Breast epithelium (tissue), 4 donors: Measurements from ENCODE around the gene WFDC9. TPM values are rescaled to one million over a fixed set of nuclear protein-coding genes. Genes with fewer than 3 reads are reported as not detected.
"Not testable (repeated sequence)": the region's sequence is repeated elsewhere in the genome, so short reads cannot be mapped to it uniquely, and the experiment has no call there.

Experiments
- DNase-seq, 2 donors: peaks; one replicate each; pipeline ENCODE4 v3.0.0-alpha.2; 2019; ENCODE audit warnings: low spot score in 2 of 2
- H3K27ac ChIP-seq, 2 donors: fragments of 200-600 bp; sonication (generic) in 1 of 2; one replicate each; pipeline ENCODE4 v1.5.1; 2016 to 2019; ENCODE audit warnings: mild to moderate bottlenecking in 1 of 2
- H3K27me3 ChIP-seq, 2 donors: fragments of 200-600 bp; sonication (generic) in 1 of 2; one replicate each; pipeline versions ENCODE4 v1.5.1 to v1.6.0; 2017 to 2019; ENCODE audit warnings: control low read depth in 1 of 2, mild to moderate bottlenecking in 1 of 2
- H3K36me3 ChIP-seq: fragments of 200-600 bp; one replicate; pipeline ENCODE4 v1.5.1; 2019
- H3K4me1 ChIP-seq, 2 donors: fragments of 200-600 bp; sonication (generic); one replicate each; pipeline ENCODE4 v1.5.1; 2016 to 2019; ENCODE audit warnings: control low read depth in 1 of 2
- H3K4me3 ChIP-seq, 3 donors: fragments of 200-600 bp; sonication (generic); 1 replicate in 2 of 3; 2 replicates in 1 of 3; pipeline ENCODE4 v1.5.1; 2016 to 2019; ENCODE audit warnings: mild to moderate bottlenecking in 3 of 3, moderate library complexity in 2 of 3
- H3K9me3 ChIP-seq, 2 donors: fragments of 200-600 bp; sonication (generic) in 1 of 2; one replicate each; pipeline ENCODE4 v1.5.1; 2016 to 2019; ENCODE audit warnings: control low read depth in 1 of 2
- POLR2A ChIP-seq: fragments of 450-650 bp; IDR thresholded peaks from one replicate; pipeline ENCODE4 v1.6.1; 2016; ENCODE audit warnings: antibody characterized with exemption, mild to moderate bottlenecking, moderate library complexity
- POLR2AphosphoS5 ChIP-seq, 3 donors: sonication (generic); formaldehyde crosslinking; IDR thresholded peaks; one replicate each; pipeline ENCODE4 v1.6.1; 2017; ENCODE audit warnings: antibody characterized with exemption in 3 of 3
- intact Hi-C: fragments of 100-400 bp; cut with DNase I; formaldehyde crosslinking; loops from one replicate; pipeline ENCODE4 v1.15.1; 2023; ENCODE audit warnings: low total_unique reads
- total RNA-seq, 3 donors: library from RNA; depleted of rRNA; stranded (reverse); fragments of >200 nt; gene quantifications; one replicate each; pipeline ENCODE4 v1.1.0, GENCODE V29; 2016
- TF ChIP-seq, protein P1 (sequence below), 3 donors: fragments of 450-650 bp; IDR thresholded peaks; one replicate each; pipeline ENCODE4 v1.5.1; 2016 to 2017; ENCODE audit warnings: antibody characterized with exemption in 3 of 3, mild to moderate bottlenecking in 3 of 3, moderate library complexity in 3 of 3

The WFDC9 gene
- not detected for total RNA-seq

- H3K9me3 ChIP-seq: no peaks in the 10 kb centered on the region
- no peaks in the 10 kb centered on the region for H3K36me3 ChIP-seq
- TF ChIP-seq, protein P1, sequence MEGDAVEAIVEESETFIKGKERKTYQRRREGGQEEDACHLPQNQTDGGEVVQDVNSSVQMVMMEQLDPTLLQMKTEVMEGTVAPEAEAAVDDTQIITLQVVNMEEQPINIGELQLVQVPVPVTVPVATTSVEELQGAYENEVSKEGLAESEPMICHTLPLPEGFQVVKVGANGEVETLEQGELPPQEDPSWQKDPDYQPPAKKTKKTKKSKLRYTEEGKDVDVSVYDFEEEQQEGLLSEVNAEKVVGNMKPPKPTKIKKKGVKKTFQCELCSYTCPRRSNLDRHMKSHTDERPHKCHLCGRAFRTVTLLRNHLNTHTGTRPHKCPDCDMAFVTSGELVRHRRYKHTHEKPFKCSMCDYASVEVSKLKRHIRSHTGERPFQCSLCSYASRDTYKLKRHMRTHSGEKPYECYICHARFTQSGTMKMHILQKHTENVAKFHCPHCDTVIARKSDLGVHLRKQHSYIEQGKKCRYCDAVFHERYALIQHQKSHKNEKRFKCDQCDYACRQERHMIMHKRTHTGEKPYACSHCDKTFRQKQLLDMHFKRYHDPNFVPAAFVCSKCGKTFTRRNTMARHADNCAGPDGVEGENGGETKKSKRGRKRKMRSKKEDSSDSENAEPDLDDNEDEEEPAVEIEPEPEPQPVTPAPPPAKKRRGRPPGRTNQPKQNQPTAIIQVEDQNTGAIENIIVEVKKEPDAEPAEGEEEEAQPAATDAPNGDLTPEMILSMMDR (IDR thresholded peaks at IDR 0.05): no peak
- no peak for TF ChIP-seq POLR2A
- TF ChIP-seq POLR2AphosphoS5 (IDR thresholded peaks at IDR 0.05): no peak
- no peak for DNase-seq
- no peaks in the 10 kb centered on the region for H3K4me1 ChIP-seq
- no peak within 1 kb of the TSS for H3K4me3 ChIP-seq
- intact Hi-C loops: no loop called here
- H3K27me3 ChIP-seq: no peaks in the 10 kb centered on the region
- H3K27ac ChIP-seq: no peak within 1 kb of the TSS
Observed at GRCh38 chr20:45631184-45631583, at the start of gene WFDC9. WFDC9 (minus strand) TSS chr20:45631284; CDS start chr20:45610181, 21,103 bp downstream.

GRCh38 chr20:45679650-45680049, 48.6 kb upstream of the WFDC9 start:
- H3K9me3 ChIP-seq: peaks cover 21 to 39% of the 10 kb centered on the region in 2 donors
- no peaks in the 10 kb centered on the region for H3K36me3 ChIP-seq
- DNase-seq: no peak
- no peaks in the 10 kb centered on the region for H3K27me3 ChIP-seq
- intact Hi-C loops: no loop called here
- H3K27ac ChIP-seq: no peak overlapping the region
- H3K4me3 ChIP-seq: no peak overlapping the region
- TF ChIP-seq POLR2A (no peak), POLR2AphosphoS5 (IDR thresholded peaks at IDR 0.05) (no peak)
- TF ChIP-seq, protein P1 (IDR thresholded peaks at IDR 0.05): no peak
- H3K4me1 ChIP-seq: no peaks in the 10 kb centered on the region

- no peak overlapping the region for H3K4me3 ChIP-seq
- peaks cover 0 to 13% of the 10 kb centered on the region in 2 donors for H3K9me3 ChIP-seq
- no peak overlapping the region for H3K27ac ChIP-seq
- H3K27me3 ChIP-seq: no peaks in the 10 kb centered on the region
- TF ChIP-seq, protein P1 (IDR thresholded peaks at IDR 0.05): no peak
- TF ChIP-seq POLR2AphosphoS5 (IDR thresholded peaks at IDR 0.05): no peak
- H3K4me1 ChIP-seq: no peaks in the 10 kb centered on the region
- intact Hi-C loops: no loop called here
- no peaks in the 10 kb centered on the region for H3K36me3 ChIP-seq
- DNase-seq: no peak
Observed at GRCh38 chr20:45672765-45673164, 41.7 kb upstream of the WFDC9 start.

GRCh38 chr20:45670139-45670538, 39.1 kb upstream of the WFDC9 start, which contains the start of gene WFDC11:
WFDC11 (minus strand) TSS chr20:45670239; CDS start chr20:45650600, 19,639 bp downstream.
- H3K4me1 ChIP-seq: no peaks in the 10 kb centered on the region
- H3K9me3 ChIP-seq: peaks cover 0 to 6% of the 10 kb centered on the region in 2 donors
- TF ChIP-seq, protein P1 (IDR thresholded peaks at IDR 0.05): no peak
- no peak for TF ChIP-seq POLR2A
- no peak for TF ChIP-seq POLR2AphosphoS5 (IDR thresholded peaks at IDR 0.05)
- no peak within 1 kb of the TSS for H3K4me3 ChIP-seq
- no peaks in the 10 kb centered on the region for H3K27me3 ChIP-seq
- no peaks in the 10 kb centered on the region for H3K36me3 ChIP-seq
- intact Hi-C loops: no loop called here
- no peak within 1 kb of the TSS for H3K27ac ChIP-seq
- DNase-seq: no peak

- H3K4me1 ChIP-seq, H3K27ac ChIP-seq, H3K27me3 ChIP-seq, DNase-seq, H3K9me3 ChIP-seq, intact Hi-C loops, H3K36me3 ChIP-seq, H3K4me3 ChIP-seq: not testable (repeated sequence)
Observed at GRCh38 chr20:45657038-45657437, 26.0 kb upstream of the WFDC9 start.

DNA sequence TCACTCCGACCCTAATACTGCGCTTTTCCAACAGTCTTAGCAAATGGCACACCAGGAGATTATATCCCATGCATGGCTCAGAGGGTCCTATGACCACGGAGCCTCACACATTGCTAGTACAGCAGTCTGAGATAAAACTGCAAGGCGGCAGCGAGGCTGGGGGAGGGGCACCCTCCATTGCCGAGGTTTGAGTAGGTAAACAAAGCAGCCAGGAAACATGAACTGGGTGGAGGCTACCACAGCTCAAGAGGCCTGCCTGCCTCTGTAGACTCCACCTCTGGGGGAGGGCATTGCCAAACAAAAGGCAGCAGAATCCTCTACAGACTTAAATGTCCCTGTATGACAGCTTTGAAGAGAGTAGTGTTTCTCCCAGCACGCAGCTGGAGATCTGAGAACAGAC, 20.6 kb upstream of the WFDC9 start:
- H3K36me3 ChIP-seq, H3K9me3 ChIP-seq, intact Hi-C loops, H3K27me3 ChIP-seq, H3K4me1 ChIP-seq, DNase-seq, H3K4me3 ChIP-seq, H3K27ac ChIP-seq: not testable (repeated sequence)
